Thoracic aorta (tissue), 2 donors: ENCODE results near the gene PPP4C. TPM values are rescaled to one million over a fixed set of nuclear protein-coding genes. Genes with fewer than 3 reads are reported as not detected.

Experiments
- ATAC-seq: fragments of 150-250 bp; one replicate; pipeline ENCODE4 v1.8.0; 2017; ENCODE audit warnings: low read depth; ENCODE audit not compliant: insufficient number of reproducible peaks, low FRiP score
- DNase-seq: peaks from one replicate; pipeline ENCODE4 v3.0.0-alpha.2; 2020; ENCODE audit warnings: low spot score
- H3K27ac ChIP-seq, 2 donors: fragments of 200-600 bp; sonication (generic); 1 replicate in 1 of 2; 2 replicates in 1 of 2; pipeline ENCODE4 v1.5.1; 2016; ENCODE audit warnings: mild to moderate bottlenecking in 2 of 2, moderate library complexity in 2 of 2
- H3K27me3 ChIP-seq: fragments of 200-600 bp; sonication (generic); replicated peaks from 2 replicates; pipeline ENCODE4 v1.6.0; 2016; ENCODE audit warnings: mild to moderate bottlenecking; ENCODE audit not compliant: insufficient read depth
- H3K36me3 ChIP-seq: fragments of 200-600 bp; sonication (generic); one replicate; pipeline ENCODE4 v1.5.1; 2016
- H3K4me1 ChIP-seq, 2 donors: fragments of 200-600 bp; sonication (generic); 1 replicate in 1 of 2; 2 replicates in 1 of 2; pipeline versions ENCODE4 v1.5.1 to v1.6.0; 2016; ENCODE audit warnings: low read depth in 2 of 2, mild to moderate bottlenecking in 1 of 2; ENCODE audit not compliant: control insufficient read depth in 1 of 2
- H3K4me3 ChIP-seq: fragments of 200-600 bp; sonication (generic); 2 replicates; pipeline ENCODE4 v1.5.1; 2016; ENCODE audit warnings: mild to moderate bottlenecking
- H3K9me3 ChIP-seq: fragments of 200-600 bp; sonication (generic); 2 replicates; pipeline ENCODE4 v1.5.1; 2016
- total RNA-seq, 2 donors: library from RNA; depleted of rRNA; stranded (reverse); fragments of >200 nt; gene quantifications; one replicate each; pipeline versions ENCODE4 v1.1.0 to v1.2.3, GENCODE V29; 2016
- TF ChIP-seq, protein P1 (sequence below): fragments of 200-600 bp; sonication (generic); IDR thresholded peaks from one replicate; pipeline ENCODE4 v1.5.1; 2019; ENCODE audit warnings: antibody characterized with exemption

Gene PPP4C
- total RNA-seq, 2 donors from 2014 or later = 37.7 to 54.2 TPM

DNA sequence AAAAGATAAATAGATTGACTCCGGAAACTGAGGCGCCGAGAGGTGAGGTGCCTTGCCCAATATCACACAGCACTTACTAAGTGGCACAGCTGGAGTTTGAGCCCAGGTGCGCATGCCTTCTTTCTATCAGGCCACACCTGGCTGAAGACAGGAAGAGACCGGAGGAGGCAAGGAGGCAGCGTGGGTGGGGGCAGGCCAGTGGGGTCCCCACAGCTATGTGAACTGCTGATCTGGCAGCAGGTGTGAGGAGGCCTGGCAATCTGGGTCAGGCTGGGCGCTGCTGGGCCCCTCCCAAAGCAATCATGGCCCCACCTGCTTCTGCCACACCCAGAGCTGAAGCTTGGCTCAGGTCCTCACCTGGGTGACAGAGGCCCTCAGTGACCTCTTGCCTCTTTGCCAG, 39.4 kb downstream of the PPP4C start:
- Histone ChIP-seq H3K27ac (no peak overlapping the region), H3K36me3 (peaks cover 63% of the 10 kb centered on the region), H3K27me3 (no peaks in the 10 kb centered on the region), H3K9me3 (no peaks in the 10 kb centered on the region), H3K4me1 (no peaks in the 10 kb centered on the region), H3K4me3 (no peak overlapping the region)
- TF ChIP-seq, protein P1, sequence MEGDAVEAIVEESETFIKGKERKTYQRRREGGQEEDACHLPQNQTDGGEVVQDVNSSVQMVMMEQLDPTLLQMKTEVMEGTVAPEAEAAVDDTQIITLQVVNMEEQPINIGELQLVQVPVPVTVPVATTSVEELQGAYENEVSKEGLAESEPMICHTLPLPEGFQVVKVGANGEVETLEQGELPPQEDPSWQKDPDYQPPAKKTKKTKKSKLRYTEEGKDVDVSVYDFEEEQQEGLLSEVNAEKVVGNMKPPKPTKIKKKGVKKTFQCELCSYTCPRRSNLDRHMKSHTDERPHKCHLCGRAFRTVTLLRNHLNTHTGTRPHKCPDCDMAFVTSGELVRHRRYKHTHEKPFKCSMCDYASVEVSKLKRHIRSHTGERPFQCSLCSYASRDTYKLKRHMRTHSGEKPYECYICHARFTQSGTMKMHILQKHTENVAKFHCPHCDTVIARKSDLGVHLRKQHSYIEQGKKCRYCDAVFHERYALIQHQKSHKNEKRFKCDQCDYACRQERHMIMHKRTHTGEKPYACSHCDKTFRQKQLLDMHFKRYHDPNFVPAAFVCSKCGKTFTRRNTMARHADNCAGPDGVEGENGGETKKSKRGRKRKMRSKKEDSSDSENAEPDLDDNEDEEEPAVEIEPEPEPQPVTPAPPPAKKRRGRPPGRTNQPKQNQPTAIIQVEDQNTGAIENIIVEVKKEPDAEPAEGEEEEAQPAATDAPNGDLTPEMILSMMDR = no peak
- DNase-seq = no peak
- no peak for ATAC-seq

DNA sequence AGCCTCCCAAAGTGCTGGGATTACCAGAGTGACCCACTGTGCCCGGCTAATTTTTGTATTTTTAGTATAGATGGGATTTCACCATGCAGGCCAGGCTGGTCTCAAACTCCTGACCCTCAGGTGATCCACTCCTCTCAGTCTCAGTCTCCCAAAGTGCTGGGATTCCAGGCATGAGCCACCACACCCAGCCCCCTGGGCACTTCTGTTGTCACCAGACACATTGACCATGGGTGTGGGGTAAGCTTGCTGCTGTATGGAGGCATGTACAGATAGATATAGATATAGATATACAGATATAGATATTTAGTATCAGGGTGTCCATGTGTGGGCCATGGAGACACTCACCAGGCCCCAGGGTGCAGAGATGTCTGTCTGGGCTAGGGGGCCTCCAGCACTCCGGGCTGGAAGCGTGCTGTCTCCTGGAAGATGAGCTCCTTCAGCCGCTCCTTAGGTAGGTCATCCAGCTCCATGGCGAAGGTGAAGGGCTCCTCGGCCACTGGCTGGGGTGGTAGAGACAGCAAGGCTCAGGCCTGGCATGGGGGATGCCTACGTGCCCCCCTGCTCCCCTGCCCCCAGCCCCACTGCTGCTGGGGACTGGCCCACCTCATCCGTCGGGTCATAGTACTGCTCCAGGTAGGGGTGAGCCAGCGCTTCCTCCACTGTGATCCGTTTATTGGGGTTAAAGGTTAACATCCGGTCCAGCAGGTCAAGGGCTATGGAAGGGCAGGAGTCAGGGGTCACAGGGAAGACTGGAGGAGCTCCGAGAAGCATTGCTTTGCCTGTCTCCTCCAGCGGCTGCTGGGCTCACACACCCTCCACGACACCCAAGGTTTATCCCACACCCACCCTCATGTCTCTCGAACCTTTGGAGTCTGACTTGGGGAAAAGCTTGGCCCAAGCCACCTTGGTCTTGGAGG, 40.8 kb downstream of the PPP4C start:
- Histone ChIP-seq H3K4me1 (peaks cover 0 to 8% of the 10 kb centered on the region in 2 donors), H3K36me3 (peaks cover 51% of the 10 kb centered on the region), H3K4me3 (no peak overlapping the region), H3K27me3 (no peaks in the 10 kb centered on the region), H3K9me3 (no peaks in the 10 kb centered on the region), H3K27ac (no peak overlapping the region)
- TF ChIP-seq, protein P1 = no peak
- ATAC-seq = no peak
- DNase-seq = no peak

- Histone ChIP-seq H3K27ac (no peak overlapping the region), H3K27me3 (no peaks in the 10 kb centered on the region), H3K4me1 (peaks cover 0 to 17% of the 10 kb centered on the region in 2 donors), H3K9me3 (no peaks in the 10 kb centered on the region), H3K4me3 (no peak overlapping the region), H3K36me3 (peaks cover 45% of the 10 kb centered on the region)
- TF ChIP-seq, protein P1 = no peak
- DNase-seq (no peak), ATAC-seq (no peak)
Measured at GRCh38 chr16:30117768-30118167, 42.0 kb downstream of the PPP4C start.

- H3K36me3 ChIP-seq = peaks cover 45% of the 10 kb centered on the region
- no peak for ATAC-seq
- H3K27ac ChIP-seq = no peak overlapping the region
- H3K4me1 ChIP-seq = peaks cover 7 to 26% of the 10 kb centered on the region in 2 donors
- H3K9me3 ChIP-seq = no peaks in the 10 kb centered on the region
- H3K4me3 ChIP-seq = no peak overlapping the region
- no peaks in the 10 kb centered on the region for H3K27me3 ChIP-seq
- TF ChIP-seq, protein P1 = no peak
- no peak for DNase-seq
Measured at GRCh38 chr16:30119428-30119827, 43.6 kb downstream of the PPP4C start.

GRCh38 chr16:30120340-30121105, 44.7 kb downstream of the PPP4C start:
- H3K4me1 ChIP-seq = peaks cover 7 to 26% of the 10 kb centered on the region in 2 donors
- H3K36me3 ChIP-seq = peaks cover 39% of the 10 kb centered on the region
- TF ChIP-seq, protein P1 = no peak
- ATAC-seq (no peak), DNase-seq (no peak)
- no peaks in the 10 kb centered on the region for H3K9me3 ChIP-seq
- no peaks in the 10 kb centered on the region for H3K27me3 ChIP-seq
- no peak overlapping the region for H3K27ac ChIP-seq
- H3K4me3 ChIP-seq = no peak overlapping the region
